HG03460 (cell line): ENCODE data around the gene ENOSF1.
"Not testable (repeated sequence)": the region's sequence is repeated elsewhere in the genome, so short reads cannot be mapped to it uniquely, and the experiment has no call there.

Source experiments
- ATAC-seq: cut with Tn5 transposase; IDR thresholded peaks from one replicate; pipeline ENCODE4 v1.9.1; 2021; ENCODE audit not compliant: unreplicated experiment

ENOSF1 gene, protein sequence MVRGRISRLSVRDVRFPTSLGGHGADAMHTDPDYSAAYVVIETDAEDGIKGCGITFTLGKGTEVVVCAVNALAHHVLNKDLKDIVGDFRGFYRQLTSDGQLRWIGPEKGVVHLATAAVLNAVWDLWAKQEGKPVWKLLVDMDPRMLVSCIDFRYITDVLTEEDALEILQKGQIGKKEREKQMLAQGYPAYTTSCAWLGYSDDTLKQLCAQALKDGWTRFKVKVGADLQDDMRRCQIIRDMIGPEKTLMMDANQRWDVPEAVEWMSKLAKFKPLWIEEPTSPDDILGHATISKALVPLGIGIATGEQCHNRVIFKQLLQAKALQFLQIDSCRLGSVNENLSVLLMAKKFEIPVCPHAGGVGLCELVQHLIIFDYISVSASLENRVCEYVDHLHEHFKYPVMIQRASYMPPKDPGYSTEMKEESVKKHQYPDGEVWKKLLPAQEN

GRCh38 chr18:712401-713134, at the start of gene ENOSF1:
TSS of gene ENOSF1 (minus strand) at chr18:712630. CDS start at chr18:712587, 43 bp downstream.
- peak; percentile 85 for ATAC-seq

DNA sequence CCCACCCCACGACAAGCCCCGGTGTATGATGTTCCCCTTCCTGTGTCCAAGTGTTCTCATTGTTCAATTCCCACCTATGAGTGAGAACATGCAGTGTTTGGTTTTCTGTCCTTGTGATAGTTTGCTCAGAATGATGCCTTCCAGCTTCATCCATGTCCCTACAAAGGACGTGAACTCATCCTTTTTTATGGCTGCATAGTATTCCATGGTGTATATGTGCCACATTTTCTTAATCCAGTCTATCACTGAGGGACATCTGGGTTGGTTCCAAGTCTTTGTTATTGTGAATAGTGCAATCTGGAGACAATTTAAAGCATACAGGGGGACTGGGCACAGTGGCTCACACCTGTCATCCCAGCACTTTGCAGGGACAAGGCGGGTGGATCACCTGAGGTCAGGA, 47.4 kb upstream of the ENOSF1 start:
- ATAC-seq: not testable (repeated sequence)

- no peak for ATAC-seq
These were observed 43.1 kb upstream of the ENOSF1 start for GRCh38 chr18:755506-755905.

DNA sequence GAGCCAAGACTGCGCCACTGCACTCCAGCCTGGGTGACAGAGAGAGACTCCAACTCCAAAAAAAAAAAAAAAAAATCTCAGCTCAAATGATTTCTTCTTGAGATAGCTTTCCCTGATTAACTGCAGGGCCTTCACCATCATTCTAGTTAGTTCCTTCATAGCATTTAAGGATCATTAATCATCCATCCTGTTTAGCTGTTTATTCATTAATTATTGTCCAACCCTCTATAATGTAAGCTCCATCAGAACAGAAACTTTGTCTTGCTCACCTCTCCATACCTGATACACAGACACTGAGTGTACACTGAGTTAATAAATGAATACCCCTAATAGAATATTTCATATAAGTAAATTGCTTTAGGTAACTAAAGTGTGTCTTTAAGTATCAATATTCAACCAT, 42.2 kb upstream of the ENOSF1 start:
- no peak for ATAC-seq

GRCh38 chr18:750456-750855, 38.0 kb upstream of the ENOSF1 start:
- ATAC-seq: no peak

DNA sequence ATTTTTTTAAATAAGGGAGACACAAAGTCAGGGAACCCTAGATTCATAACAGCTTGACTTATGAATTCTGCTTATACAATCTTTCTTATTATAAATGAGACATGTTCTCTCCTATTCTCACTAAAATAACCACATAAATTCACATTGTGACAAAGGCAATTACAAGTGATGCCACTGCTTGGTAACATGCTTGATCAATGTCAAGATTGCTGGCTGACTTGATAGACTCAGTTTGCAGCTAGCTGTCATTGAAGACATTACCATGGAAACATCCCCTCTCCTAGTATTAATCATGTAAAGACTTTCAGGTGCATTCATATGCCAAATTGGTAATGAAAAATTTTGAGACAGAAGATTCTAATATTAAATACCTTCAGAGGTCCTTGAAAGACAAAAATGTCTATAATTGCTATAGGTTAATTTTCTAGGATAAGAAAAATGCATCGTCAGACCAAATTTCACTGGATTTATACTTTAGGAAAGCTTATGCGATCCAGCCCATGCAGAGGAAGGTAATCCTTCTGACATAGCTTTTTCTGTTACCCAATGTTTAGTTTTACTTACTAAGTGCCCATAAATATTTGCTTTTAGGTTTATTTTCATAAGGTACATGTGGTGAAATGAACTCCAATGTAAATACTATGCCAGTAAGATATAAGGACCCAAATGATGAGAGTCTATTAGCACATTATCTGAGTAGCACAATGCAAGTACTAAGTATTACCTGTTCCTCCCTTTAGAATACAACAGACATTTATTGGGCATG, 32.6 kb upstream of the ENOSF1 start:
- no peak for ATAC-seq

DNA sequence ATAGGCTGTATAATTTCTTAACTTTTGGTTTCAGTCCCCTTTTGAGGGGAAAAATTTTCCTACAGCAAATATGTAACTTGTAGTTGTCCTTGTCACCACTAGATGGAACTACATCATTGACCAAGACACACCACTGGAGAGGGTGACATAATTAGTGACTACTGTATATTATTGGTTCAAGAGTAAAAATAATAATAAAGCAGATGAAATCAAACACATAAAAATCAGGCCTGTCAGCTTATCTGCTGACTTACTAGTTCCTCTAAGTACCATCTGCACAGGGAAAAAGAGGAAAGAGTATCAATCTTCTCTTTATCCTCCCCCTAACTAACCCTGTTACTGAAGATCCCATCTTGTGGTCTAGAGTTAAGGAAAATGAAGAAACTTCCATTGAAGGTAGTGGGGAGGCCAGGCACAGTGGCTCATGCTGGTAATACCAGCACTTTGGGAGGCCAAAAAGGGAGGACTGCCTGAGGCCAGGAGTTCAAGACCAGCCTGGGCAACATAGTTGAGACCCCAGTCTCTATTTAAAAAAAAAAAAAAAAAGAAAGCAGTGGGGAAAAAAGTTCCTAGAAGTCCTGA, 29.6 kb upstream of the ENOSF1 start:
- ATAC-seq: peak; percentile 82

GRCh38 chr18:732371-732770, 19.9 kb upstream of the ENOSF1 start:
- no peak for ATAC-seq

DNA sequence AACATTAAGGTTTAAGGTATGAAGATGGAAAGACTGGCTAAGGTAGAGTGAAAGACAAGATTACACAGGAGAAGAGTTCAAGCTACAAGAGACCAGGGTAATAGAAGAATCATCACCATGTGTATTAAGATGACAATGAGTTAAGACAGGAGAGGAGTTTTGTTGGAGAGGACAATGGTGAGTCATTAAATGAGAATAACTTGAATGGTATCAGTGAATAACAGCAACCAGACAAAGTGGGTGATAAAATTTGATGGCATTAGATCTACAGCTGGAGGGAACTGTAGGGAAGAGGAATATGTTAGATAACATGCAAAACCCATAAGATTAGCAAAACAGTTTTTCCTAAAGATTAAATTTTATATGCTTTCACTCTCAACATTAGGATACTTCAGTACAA, 18.8 kb upstream of the ENOSF1 start:
- no peak for ATAC-seq

GRCh38 chr18:730692-731091, 18.3 kb upstream of the ENOSF1 start:
- ATAC-seq: no peak

GRCh38 chr18:730120-730519, 17.7 kb upstream of the ENOSF1 start:
- not testable (repeated sequence) for ATAC-seq

GRCh38 chr18:725646-726045, 13.2 kb upstream of the ENOSF1 start:
- no peak for ATAC-seq

- no peak for ATAC-seq
These were observed 11.2 kb upstream of the ENOSF1 start for GRCh38 chr18:723541-724080.

DNA sequence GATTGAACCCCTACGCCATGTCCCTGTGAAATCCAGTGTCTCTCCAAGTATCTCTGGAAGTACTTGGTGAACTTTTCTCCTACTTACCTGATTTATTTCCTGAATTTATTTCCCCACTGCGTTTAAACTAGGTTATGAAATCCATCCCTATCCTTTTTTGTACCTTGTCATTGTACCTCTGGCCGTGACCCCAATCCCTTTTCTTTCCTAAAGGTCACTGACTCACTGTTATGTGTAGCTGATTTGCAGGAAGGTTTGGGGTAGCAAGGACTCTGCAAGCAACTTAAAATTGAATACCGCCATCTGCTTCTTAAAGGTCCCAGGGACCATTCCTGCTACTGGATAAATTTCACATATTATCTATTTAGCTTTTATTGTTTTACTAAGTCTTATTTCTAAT, 4.6 kb upstream of the ENOSF1 start:
- no peak for ATAC-seq

- ATAC-seq: no peak
These were observed 3.2 kb upstream of the ENOSF1 start for GRCh38 chr18:715626-716025.

GRCh38 chr18:713135-713490, 683 bp upstream of the ENOSF1 start:
- no peak for ATAC-seq

GRCh38 chr18:711657-712400, 601 bp downstream of the ENOSF1 start:
- peak; percentile 63 for ATAC-seq

- no peak for ATAC-seq
These were observed 1.1 kb downstream of the ENOSF1 start for GRCh38 chr18:711310-711656.

DNA sequence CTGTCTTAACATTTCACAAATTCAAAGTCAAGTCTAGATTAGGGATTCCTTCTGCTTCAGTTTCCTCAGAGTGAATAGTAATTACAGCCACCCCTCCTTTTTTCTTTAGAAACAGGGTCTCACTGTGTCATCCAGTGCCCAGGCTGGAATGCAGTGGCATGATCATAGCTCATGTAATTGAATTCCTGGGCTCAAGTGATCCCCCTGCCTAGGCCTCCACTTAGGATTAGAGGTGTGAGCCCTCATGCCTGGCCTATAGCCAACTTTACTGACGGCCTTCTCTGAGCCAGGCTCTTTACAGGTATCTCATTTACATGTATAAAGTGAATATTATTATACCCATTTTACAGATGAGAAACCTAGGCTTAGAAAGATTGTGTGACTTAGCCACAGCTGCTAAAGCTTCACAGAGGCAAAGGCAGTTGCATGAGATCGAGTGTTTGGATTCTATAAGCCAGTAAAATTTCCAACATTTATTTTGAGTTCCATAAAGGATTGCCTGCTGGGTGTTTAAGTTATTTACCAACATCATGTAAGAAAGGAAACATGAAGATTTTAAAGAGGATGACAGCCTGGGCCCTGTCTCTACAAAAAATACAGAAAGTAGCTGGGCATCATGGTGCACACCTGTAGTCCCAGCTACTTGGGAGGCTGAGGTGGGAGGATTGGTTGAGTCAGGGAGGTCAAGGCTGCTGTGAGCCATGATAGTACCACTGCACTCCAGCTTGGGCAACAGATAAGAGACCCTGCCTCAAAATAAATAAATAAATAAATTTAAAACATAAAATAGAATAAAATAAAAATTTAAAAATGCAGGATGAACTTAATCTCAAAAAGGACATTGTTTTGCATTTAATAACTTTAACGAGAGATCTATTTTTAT, 1.8 kb downstream of the ENOSF1 start:
- no peak for ATAC-seq
